ENCODE results near the gene RACGAP1.

The RACGAP1 gene

DNA sequence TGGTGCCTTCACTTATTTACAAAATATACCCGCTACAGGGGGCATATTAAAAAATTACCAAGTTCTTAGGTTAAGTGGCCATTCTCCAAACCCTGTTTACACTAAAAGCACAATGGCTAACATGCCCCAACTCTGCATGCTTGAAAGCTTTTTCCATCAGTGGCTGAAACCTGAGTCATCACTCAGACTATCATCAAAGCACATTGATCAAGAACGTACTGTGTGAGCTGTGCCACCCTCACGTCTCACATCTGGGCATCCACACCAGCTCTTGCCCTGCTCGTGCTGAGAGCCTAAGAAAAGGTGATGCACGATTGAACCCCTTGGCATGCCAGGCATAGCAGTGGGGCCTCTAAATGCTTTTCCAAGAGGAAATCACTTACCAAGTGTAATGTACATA is 39.3 kb downstream of the RACGAP1 start:
- DNase-seq (ENCODE audit: low read depth in 2 of 2), result no peak

- DNase-seq (ENCODE audit: low read depth in 2 of 2), result no peak
Measured at GRCh38 chr12:49984476-49985359, 40.6 kb downstream of the RACGAP1 start.

- no peak for DNase-seq (ENCODE audit: low read depth in 2 of 2)
Measured at GRCh38 chr12:49983892-49984291, 41.4 kb downstream of the RACGAP1 start.

DNA sequence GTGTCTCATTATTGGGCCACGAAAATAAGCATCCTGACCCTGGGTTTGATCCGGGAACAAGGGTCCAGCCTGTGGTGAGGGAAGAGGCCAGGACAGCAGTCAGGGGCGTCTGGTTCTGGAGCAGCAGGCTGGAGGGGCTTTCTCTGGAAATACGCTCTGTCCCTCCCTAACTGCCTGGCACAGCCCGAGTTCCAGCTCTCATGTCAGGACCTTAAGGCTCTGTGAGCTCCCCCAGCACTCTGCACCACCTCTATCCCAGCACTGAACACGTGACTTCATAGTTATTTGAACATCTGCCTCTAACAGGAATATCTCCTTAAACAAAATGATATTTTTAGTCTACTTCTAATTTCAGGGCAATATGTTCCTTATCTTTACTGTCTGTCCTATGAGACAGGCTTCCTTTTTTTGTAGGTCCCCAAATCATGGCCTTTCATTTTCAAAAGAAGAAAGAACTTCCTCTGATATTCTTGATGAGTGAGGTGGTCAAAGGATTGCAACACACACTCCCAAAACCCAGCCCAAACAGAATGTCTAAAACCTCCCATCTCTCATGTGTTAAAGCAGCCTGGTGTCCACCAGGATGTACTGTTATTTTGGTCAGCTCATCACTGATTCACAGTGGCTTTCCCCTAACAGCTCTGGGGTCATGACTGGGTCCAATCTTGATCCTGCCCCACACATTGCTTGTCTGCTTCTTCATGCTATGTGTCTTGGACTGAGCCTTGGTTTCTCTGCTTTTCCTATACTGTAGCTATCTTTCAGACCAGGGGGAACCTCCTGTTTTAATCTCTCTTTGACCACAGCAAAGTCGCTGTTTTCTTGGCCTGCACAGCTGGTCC is 42.8 kb downstream of the RACGAP1 start:
- DNase-seq (ENCODE audit: low read depth in 2 of 2), result no peak

- DNase-seq (ENCODE audit: low read depth in 2 of 2), result no peak
Measured at GRCh38 chr12:49980501-49981349, 44.6 kb downstream of the RACGAP1 start.

DNA sequence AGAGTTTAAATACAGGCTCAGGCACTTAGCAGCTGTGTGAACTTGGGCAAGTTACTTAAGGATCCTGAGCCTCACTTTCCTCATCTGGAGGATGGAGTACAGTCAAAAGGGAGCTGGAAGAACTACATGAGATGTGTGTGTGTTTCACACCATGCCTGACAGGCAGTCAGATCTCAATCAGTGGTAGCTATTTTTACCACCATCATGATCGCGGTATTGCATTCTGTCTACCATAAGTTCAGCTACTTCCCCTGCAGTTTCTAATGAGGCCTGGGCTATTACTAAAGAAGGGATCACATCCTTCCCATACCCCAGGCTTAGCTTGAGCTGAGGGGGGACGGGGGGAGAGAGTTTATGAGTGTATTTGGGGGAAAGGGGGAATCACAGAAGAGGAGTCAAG is 45.5 kb downstream of the RACGAP1 start:
- DNase-seq (ENCODE audit: low read depth in 2 of 2), result no peak

- no peak for DNase-seq (ENCODE audit: low read depth in 2 of 2)
Measured at GRCh38 chr12:49979016-49979586, 46.2 kb downstream of the RACGAP1 start.

DNA sequence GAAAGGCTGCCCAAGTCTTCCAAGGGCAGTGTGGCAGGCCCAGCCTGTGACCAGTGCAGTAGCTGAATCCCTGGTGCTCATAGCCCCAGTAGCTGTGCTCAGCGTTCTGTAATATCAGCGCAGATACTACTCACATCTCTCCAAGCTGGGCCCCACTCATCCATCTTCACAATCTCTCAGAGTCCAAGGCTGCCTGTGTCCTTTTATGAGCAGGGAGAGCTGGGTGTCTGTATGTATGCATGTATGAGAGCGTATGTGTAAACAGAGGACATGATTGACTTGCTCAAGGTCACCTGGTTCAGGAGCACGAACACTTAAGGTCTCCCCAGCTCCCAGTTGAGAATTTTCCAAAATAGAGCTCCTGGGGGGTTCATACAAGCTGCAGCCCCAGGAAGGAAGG is 47.2 kb downstream of the RACGAP1 start:
- DNase-seq (ENCODE audit: low read depth in 2 of 2), result no peak

GRCh38 chr12:49976557-49976956 is 48.7 kb downstream of the RACGAP1 start:
- no peak for DNase-seq (ENCODE audit: low read depth in 2 of 2)

DNA sequence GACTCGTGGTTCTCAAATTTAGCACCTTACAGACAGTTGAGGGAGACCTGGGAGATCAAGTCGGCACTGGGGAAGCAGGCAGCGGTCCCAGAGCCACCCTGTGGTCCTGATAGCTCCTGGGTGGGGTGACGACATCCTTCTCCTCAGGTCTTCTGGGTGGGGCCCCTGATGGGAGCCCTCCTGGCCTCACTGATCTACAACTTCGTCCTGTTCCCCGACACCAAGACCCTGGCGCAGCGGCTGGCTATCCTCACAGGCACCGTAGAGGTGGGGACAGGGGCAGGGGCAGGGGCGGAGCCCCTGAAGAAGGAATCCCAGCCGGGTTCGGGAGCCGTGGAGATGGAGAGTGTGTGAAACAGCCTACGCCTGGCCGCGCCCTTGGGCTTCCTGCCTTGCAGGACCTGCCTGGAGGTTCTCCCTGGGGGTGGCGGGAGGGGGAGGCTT is 50.0 kb downstream of the RACGAP1 start:
- no peak for DNase-seq (ENCODE audit: low read depth in 2 of 2)

DNA sequence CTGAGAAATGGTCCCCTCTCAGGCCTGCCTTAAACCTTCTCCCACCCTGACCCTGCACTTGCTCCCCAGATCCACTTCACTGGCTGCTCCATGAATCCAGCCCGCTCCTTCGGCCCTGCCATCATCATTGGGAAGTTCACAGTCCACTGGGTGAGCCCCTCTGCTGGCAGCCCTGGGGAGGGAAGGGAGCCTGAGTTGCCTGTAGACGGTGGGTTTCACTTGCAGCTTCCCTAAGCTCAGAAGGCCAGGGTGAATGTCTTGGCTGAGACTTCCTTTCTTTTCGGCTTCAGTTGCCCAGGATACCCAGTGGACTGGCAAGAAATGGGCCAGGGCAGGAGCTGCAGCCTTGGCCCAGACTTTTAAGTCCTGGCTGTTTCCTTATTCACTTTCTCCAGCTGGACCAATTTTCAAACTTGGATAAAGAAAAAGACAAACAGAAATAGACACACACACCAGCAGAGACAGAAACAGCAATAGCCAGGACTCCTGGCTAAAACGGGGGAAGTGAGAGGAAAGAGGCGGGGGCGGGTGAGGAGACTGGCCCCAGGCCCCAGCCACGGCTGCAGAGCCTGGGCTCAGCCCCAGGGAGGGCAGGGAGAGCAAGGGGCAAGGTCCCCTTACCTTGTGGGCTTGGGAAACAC is 50.5 kb downstream of the RACGAP1 start:
- DNase-seq (ENCODE audit: low read depth in 2 of 2), result no peak

- DNase-seq (ENCODE audit: low read depth in 2 of 2), result no peak
Measured at GRCh38 chr12:49974231-49974675, 51.0 kb downstream of the RACGAP1 start.

DNA sequence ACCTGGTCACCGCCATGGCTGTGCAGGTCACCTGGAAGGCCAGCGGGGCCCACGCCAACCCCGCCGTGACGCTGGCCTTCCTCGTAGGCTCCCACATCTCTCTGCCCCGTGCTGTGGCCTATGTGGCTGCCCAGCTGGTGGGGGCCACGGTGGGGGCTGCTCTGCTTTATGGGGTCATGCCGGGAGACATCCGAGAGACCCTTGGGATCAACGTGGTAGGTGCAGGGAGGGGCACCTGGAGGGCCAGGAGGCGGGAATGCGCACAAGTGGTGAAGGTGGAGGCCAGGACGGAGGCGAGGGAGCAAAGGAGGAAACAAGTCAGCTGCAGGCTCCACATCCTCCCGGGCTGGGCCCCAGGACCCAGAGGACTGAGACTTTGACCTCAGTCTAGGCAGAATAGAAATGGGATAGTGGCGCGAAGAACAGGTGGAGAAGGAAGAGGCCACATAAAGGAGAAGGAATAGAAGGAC is 51.9 kb downstream of the RACGAP1 start:
- no peak for DNase-seq (ENCODE audit: low read depth in 2 of 2)

- no peak for DNase-seq (ENCODE audit: low read depth in 2 of 2)
Measured at GRCh38 chr12:49972641-49973360, 52.5 kb downstream of the RACGAP1 start, which contains the start of gene AQP6. TSS of gene AQP6 (plus strand) at chr12:49972947. CDS start at chr12:49973174, 227 bp downstream.

DNA sequence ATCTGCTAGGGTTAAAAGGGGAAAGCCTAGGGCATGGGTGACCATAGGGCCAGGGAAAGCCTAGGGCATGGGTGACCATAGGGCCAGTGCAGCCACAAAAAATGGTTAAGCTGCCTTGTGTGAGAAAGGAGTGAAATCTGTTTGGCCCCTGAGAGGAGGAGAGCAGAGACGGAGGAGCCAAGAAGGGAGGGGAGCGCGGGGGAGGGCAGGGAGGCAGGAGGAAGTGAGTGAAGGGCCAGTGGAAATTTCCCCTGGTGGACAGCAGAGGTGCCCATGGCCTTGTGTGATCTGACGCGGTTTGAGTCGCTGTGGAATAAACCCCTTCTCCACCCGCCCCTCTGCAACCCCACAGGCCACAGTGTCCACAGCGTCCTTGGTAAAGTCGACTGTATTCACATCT is 53.2 kb downstream of the RACGAP1 start:
- DNase-seq (ENCODE audit: low read depth in 2 of 2), result no peak

GRCh38 chr12:49971141-49971540 is 54.2 kb downstream of the RACGAP1 start:
- DNase-seq (ENCODE audit: low read depth in 2 of 2), result no peak

DNA sequence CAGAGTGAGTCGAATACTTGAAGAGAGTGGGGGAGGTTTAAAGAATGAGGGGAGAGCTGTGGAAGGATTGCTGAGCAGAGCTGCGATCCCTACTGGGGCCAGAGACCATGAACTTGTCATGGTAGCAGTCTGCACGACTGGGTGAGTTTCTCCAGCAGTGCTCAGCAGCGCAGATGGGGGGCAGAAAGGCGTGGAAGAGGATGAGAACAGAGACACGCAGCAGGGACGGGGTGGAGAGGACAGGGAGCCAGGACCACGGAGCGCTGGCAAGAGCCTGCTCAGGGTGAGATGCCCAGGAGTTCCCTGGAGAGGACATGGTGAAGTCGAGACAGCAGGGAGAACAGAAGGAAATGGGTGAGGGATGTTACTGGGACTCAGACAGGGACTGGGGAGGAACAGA is 54.6 kb downstream of the RACGAP1 start:
- no peak for DNase-seq (ENCODE audit: low read depth in 2 of 2)

DNA sequence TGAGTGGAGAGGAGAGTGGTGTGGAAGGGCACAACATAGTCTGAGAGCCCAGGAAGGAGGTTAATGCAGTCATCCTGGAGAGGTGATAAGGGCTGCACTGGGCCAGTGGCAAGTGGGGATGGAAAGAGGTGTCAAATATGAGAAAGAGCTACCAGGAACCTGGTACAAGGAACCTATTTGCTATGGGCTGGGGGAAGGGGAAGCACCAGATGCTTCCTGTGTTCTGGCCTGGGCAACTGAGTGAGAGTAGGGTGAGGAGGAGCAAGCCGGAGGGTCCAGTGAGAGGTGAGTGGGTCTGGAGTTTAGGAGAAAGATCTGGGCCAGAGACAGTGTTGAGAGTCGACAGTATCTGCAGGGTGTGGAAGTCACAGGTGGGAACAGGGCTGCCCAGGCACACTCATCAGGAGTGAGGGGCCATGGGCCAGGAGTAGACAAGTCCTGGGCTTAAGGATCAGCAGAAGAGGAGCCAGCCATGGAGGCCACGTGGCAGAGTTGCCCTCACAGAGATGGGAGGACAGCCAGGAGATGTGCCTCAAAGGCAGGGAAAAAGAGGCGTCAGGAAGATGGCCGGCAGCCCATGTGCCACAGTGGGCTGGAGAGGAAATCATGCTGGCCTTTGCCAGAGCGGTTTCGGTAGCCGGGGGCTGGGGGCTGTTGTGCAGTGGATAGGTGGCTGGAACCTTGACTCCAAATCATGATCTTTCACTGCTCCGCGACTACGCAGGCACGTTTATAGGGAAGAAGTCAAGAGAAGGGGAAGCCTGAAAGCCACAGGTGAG is 55.5 kb downstream of the RACGAP1 start:
- DNase-seq (ENCODE audit: low read depth in 2 of 2), result no peak

- DNase-seq (ENCODE audit: low read depth in 2 of 2), result no peak
Measured at GRCh38 chr12:49969027-49969426, 56.3 kb downstream of the RACGAP1 start.
